Measurements from ENCODE around the gene QPRT. TPM values are rescaled to one million over a fixed set of nuclear protein-coding genes. Genes with fewer than 3 reads are reported as not detected.
A peak's percentile ranks its signal among the peaks of the same experiment; 100 is the strongest.

Gene QPRT
- total and polyA plus RNA-seq, 2 of the 13 experiments (the other 11 are each of a cell fraction or from before 2014, with no cell fraction given) = 130 to 218 TPM

GRCh38 chr16:29645694-29646187 is 33.2 kb upstream of the QPRT start (continued):
- TF ChIP-seq, protein P1, sequence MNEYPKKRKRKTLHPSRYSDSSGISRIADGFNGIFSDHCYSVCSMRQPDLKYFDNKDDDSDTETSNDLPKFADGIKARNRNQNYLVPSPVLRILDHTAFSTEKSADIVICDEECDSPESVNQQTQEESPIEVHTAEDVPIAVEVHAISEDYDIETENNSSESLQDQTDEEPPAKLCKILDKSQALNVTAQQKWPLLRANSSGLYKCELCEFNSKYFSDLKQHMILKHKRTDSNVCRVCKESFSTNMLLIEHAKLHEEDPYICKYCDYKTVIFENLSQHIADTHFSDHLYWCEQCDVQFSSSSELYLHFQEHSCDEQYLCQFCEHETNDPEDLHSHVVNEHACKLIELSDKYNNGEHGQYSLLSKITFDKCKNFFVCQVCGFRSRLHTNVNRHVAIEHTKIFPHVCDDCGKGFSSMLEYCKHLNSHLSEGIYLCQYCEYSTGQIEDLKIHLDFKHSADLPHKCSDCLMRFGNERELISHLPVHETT (CRISPR knock-in tag; conservative IDR thresholded peaks at IDR 0.05) = no peak
- TF ChIP-seq CTCF (CRISPR knock-in tag; IDR thresholded peaks at IDR 0.05) = no peak
- TF ChIP-seq ZBTB8A (CRISPR knock-in tag; IDR thresholded peaks at IDR 0.05; ENCODE audit: borderline replicate concordance, low read depth) = no peak
- no peak for TF ChIP-seq ELF4 (CRISPR knock-in tag; IDR thresholded peaks at IDR 0.05; ENCODE audit: borderline replicate concordance)
- TF ChIP-seq ELK4 (CRISPR knock-in tag; IDR thresholded peaks at IDR 0.05; ENCODE audit: borderline replicate concordance) = no peak
- TF ChIP-seq U2AF2 (IDR thresholded peaks at IDR 0.05; ENCODE audit: low read depth, low read length) = no peak
- TF ChIP-seq TGIF2 (CRISPR knock-in tag; IDR thresholded peaks at IDR 0.05) = no peak
- no peak for TF ChIP-seq POLR2AphosphoS2 (IDR thresholded peaks at IDR 0.05; ENCODE audit: low read depth, low read length)
- no peak for TF ChIP-seq ZNF549 (CRISPR knock-in tag; IDR thresholded peaks at IDR 0.05)
- TF ChIP-seq GTF2F1 (IDR thresholded peaks at IDR 0.05; ENCODE audit: low read length) = no peak
- 0 out of 2 replicates have a peak, but pooled peaks have one; percentile 43 for TF ChIP-seq ZSCAN9 (CRISPR knock-in tag; IDR thresholded peaks at IDR 0.05; ENCODE audit: borderline replicate concordance)
- TF ChIP-seq TBP (CRISPR knock-in tag; IDR thresholded peaks at IDR 0.05) = no peak
- no peak for TF ChIP-seq SOX13 (IDR thresholded peaks at IDR 0.05)
- TF ChIP-seq SOX13 (CRISPR knock-in tag; conservative IDR thresholded peaks at IDR 0.05 in 1 of 2, IDR thresholded peaks at IDR 0.05 in 1 of 2) = no peak
- no peak for TF ChIP-seq RELA (CRISPR knock-in tag; IDR thresholded peaks at IDR 0.05)
- TF ChIP-seq ZMAT3 (CRISPR knock-in tag; conservative IDR thresholded peaks at IDR 0.05) = no peak
- TF ChIP-seq ZNF883 (CRISPR knock-in tag; IDR thresholded peaks at IDR 0.05; ENCODE audit: not compliant biosample characterization) = no peak
- no peak for TF ChIP-seq ZBTB21 (CRISPR knock-in tag; IDR thresholded peaks at IDR 0.05)
- TF ChIP-seq NPAS2 (CRISPR knock-in tag; IDR thresholded peaks at IDR 0.05; ENCODE audit: borderline replicate concordance) = no peak
- no peak; the same call in 1 of the 2 replicates for TF ChIP-seq CEBPG (CRISPR knock-in tag; IDR thresholded peaks at IDR 0.05)
- no peak for TF ChIP-seq ZNF782 (CRISPR knock-in tag; IDR thresholded peaks at IDR 0.05; ENCODE audit: borderline replicate concordance)
- no peak for TF ChIP-seq SMAD9 (CRISPR knock-in tag; IDR thresholded peaks at IDR 0.05)
- TF ChIP-seq FUBP1 (CRISPR knock-in tag; IDR thresholded peaks at IDR 0.05; ENCODE audit: borderline replicate concordance) = no peak
- TF ChIP-seq ADNP (CRISPR knock-in tag; IDR thresholded peaks at IDR 0.05) = no peak
- TF ChIP-seq, protein P2, sequence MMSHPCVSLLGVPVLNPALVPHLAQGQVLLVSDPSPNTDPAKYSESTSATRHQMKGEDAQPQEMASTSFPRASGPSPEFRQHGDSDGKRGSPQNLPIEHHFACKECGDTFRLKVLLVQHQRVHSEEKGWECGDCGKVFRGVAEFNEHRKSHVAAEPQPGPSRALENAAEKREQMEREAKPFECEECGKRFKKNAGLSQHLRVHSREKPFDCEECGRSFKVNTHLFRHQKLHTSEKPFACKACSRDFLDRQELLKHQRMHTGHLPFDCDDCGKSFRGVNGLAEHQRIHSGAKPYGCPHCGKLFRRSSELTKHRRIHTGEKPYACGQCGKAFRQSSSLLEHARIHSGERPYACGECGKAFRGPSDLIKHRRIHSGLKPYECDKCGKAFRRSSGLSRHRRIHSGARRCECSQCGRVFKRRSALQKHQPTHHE (CRISPR knock-in tag; IDR thresholded peaks at IDR 0.05; ENCODE audit: borderline replicate concordance) = no peak
